Right ventricle myocardium superior (tissue), 1 donor: ENCODE data around the gene FGF14. TPM values are rescaled to one million over a fixed set of nuclear protein-coding genes. Genes with fewer than 3 reads are reported as not detected.

Source experiments
- ATAC-seq: fragments of 200-7000 bp; cut with Tn5 transposase; one replicate; pipeline ENCODE4 v1.9.1; 2020; ENCODE audit warnings: mild to moderate bottlenecking; ENCODE audit not compliant: poor library complexity
- DNase-seq: peaks from one replicate; pipeline ENCODE4 v3.0.0-alpha.2; 2020
- intact Hi-C: fragments of 100-400 bp; cut with DNase I; formaldehyde crosslinking; loops from one replicate; pipeline ENCODE4 v1.11.2; 2022
- total RNA-seq: library from RNA; stranded (reverse); fragmentation: NEBNext Ultra II Directional; extraction: Animal tissue kit (Norgen Biotek cat#: 25700); gene quantifications from one replicate; pipeline ENCODE4 v1.2.1, GENCODE V29; 2021
- donor health status: DM: no; HTN: yes; CAD: no; lungs with severe emphysema.

FGF14 gene
- total RNA-seq, 1 donor from 2014 or later: 2.6 TPM

DNA sequence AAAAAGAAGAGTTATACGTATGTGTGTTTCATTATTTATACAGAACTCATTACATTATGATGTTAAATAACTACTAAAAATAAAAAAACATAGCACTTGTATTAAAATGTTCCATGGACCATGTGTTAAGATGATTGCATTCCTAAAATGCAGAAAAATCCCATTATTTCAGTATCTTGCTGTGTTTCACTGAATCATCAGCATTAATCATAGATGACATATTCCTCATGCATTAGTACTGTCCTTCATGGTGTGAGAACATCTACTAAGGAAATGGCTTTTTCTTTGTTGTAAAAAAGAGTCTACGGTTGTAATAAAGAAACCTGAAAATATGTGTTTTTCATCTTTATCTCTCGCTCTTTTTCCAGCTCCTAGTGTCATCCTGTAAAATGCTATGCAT, 416.5 kb downstream of the FGF14 start:
- DNase-seq (no peak), ATAC-seq (no peak)
- intact Hi-C loops: no loop called here

DNA sequence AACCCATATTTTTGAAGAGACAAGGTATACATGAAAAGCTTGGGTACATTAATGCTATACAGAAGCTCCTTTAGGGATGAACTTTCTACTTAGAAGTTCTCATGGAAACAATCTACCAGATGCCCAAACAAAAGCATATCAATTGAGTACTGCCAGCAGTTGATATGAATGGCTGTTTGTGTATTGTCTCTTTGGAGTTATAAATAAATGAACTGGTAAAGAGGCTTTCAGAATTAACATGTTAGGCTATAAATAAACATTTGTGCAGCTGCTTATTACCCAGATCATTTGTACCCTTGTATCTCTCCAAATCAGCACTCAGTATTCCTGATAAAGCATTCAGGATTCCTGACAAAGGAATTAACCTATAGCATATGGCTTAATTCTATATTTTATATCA, 418.9 kb downstream of the FGF14 start:
- DNase-seq: no peak
- peak; percentile 86 for ATAC-seq
- intact Hi-C loops: no loop called here

GRCh38 chr13:101979825-101980224, 422.0 kb downstream of the FGF14 start:
- ATAC-seq: no peak
- intact Hi-C loops: no loop called here
- no peak for DNase-seq

- intact Hi-C loops: no loop called here
- DNase-seq (no peak), ATAC-seq (peak; percentile 45)
These were observed 423.1 kb downstream of the FGF14 start for GRCh38 chr13:101978552-101979315.

DNA sequence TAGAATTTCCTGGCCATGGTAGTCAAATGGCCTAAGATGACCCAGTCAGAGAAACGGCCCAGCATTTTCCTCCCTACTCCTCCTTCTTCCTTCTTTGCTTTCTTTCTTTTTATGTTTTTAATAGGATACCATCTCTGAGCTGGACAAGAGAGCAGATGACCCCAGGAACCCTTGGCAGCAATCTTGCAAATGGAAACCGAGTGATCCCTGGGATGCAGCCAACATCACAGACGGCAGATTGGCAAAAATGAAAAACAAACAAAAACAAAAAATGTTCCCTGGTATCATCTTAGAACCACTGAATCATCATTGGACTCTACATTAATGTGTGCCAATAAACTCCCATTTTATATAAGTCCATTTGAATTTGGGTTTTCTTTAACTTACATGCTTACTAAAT, 424.4 kb downstream of the FGF14 start:
- ATAC-seq (no peak), DNase-seq (no peak)
- intact Hi-C loops: no loop called here

- no peak for DNase-seq
- intact Hi-C loops: no loop called here
- no peak for ATAC-seq
These were observed 429.7 kb downstream of the FGF14 start for GRCh38 chr13:101972191-101972590.

- intact Hi-C loops: no loop called here
- DNase-seq (no peak), ATAC-seq (no peak)
These were observed 431.5 kb downstream of the FGF14 start for GRCh38 chr13:101970341-101970740.

- no peak for ATAC-seq
- intact Hi-C loops: no loop called here
- DNase-seq: no peak
These were observed 434.1 kb downstream of the FGF14 start for GRCh38 chr13:101967781-101968180.

GRCh38 chr13:101967216-101967615, 434.6 kb downstream of the FGF14 start:
- intact Hi-C loops: no loop called here
- ATAC-seq: no peak
- no peak for DNase-seq

DNA sequence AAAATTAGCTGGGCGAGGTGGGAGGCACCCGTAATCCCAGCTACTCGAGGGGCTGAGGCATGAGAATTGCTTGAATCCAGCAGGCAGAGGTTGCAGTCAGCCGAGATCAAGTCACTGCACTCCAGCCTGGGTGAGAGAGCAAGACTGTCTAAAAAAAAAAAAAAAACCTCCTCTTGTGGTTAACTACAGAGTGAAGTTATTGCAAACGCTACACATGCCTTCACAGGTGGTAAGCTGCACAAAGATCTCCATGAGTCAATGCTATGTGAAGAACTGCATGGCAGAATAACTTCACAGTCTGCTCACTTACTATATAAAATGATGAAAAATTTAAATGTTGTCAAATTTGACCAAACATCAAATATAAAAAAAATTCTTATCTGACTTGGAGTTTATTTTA, 436.8 kb downstream of the FGF14 start:
- no peak for DNase-seq
- no peak for ATAC-seq
- intact Hi-C loops: no loop called here

GRCh38 chr13:101959016-101959415, 442.8 kb downstream of the FGF14 start:
- DNase-seq (no peak), ATAC-seq (no peak)
- intact Hi-C loops: no loop called here

DNA sequence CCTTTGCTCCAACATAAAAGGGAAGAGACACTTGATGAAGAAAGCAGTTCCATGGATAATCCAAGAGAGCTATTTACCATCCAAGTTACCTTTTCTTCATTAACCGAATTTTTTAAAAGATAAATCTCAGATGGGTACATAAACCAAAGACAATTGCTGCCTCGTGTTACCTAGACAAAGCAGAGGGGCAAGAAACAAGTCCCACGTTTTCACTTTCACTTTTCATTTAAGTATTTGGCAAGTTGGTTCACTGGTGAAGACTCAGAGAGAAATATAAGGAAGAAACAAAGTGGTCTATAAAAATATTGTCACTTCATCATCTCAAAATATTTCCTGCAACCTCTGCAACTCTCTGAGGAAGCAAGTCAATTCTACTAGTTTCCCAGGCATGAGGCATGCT, 446.1 kb downstream of the FGF14 start:
- ATAC-seq (no peak), DNase-seq (no peak)
- intact Hi-C loops: no loop called here

- intact Hi-C loops: no loop called here
- ATAC-seq: peak; percentile 88
- DNase-seq: no peak
These were observed 450.7 kb downstream of the FGF14 start for GRCh38 chr13:101951114-101951513.

GRCh38 chr13:101949681-101950080, 452.2 kb downstream of the FGF14 start:
- DNase-seq (no peak), ATAC-seq (no peak)
- intact Hi-C loops: loop anchor here (10.0 kb wide), 1 partner anchor 195 kb away; no protein-coding TSS in a partner anchor

GRCh38 chr13:101946401-101946800, 455.4 kb downstream of the FGF14 start:
- no peak for DNase-seq
- ATAC-seq: no peak
- intact Hi-C loops: loop anchor here (10.0 kb wide), 1 partner anchor 198 kb away; no protein-coding TSS in a partner anchor

GRCh38 chr13:101945435-101945834, 456.4 kb downstream of the FGF14 start:
- intact Hi-C loops: loop anchor here (10.0 kb wide), 1 partner anchor 199 kb away; no protein-coding TSS in a partner anchor
- ATAC-seq (no peak), DNase-seq (no peak)

DNA sequence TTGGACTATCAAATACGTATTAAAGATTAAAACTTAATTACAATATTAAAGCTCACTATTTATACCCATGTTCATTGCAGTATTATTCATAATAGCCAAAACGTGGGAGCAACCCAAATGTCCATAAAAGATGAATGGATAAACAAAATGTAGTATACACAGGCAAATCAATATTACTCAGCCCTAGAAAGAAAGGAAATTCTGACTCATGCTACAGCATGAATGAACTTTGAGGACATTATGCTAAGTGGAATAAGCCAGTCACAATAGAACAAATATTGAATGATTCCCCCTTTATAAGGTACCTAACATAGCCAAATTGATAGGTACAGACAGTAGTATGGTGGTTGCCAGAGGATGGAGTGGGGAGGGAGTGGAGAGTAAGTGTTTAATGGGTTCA, 457.3 kb downstream of the FGF14 start:
- DNase-seq: no peak
- no peak for ATAC-seq
- intact Hi-C loops: loop anchor here (5.0 to 10.0 kb wide), 3 partner anchors 200 to 608 kb away; no protein-coding TSS in a partner anchor

GRCh38 chr13:101942535-101943157, 459.2 kb downstream of the FGF14 start:
- DNase-seq (no peak), ATAC-seq (peak; percentile 79)
- intact Hi-C loops: loop anchor here (5.0 to 10.0 kb wide), 3 partner anchors 202 to 610 kb away; no protein-coding TSS in a partner anchor

DNA sequence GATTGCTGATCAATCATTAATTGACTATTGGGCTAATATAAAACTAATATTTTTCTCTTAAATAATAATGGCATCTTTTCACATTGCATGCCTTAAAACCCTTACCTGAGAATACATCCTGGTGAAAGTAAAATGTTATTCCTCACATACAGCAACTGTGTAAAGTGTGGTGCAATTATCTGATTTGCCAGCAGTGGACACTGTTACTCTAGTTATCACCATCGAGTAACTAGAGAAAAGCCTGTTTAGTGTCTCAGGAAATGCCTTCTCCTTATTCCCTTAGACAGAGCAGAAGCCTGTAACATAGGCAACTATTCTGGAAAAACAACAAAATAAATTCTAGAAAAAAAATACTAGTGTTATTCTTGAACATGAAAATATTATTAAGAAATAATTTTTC, 459.8 kb downstream of the FGF14 start:
- DNase-seq: no peak
- intact Hi-C loops: loop anchor here (5.0 to 10.0 kb wide), 3 partner anchors 203 to 610 kb away; no protein-coding TSS in a partner anchor
- peak; percentile 97 for ATAC-seq
